A673 (cell line): Measurements from ENCODE around the gene OXSR1. TPM values are rescaled to one million over a fixed set of nuclear protein-coding genes. Genes with fewer than 3 reads are reported as not detected.

Experiments
- BruUV-seq: library from RNA; stranded (reverse); fragments of 400-500 nt; replicated peaks from 2 replicates; lab custom pipeline; 2021; lab: Mats Ljungman, UMichigan
- CTCF ChIA-PET: fragments of 300-600 bp; sonication (Branson Sonifier 250); formaldehyde crosslinking; loops from one replicate; lab custom pipeline; 2022; ENCODE audit warnings: antibody characterized with exemption; lab: Charles Lee
- POLR2A ChIA-PET: fragments of 300-600 bp; sonication (Branson Sonifier 250); formaldehyde crosslinking; loops from one replicate; lab custom pipeline; 2022; ENCODE audit warnings: antibody characterized with exemption; ENCODE audit not compliant: low non-redundant PET; lab: Charles Lee
- DNase-seq: peaks from one replicate; pipeline ENCODE4 v3.0.0-alpha.2; 2015; ENCODE audit warnings: low spot score
- H3K27ac ChIP-seq: fragments of 200-600 bp; sonication (generic); 2 replicates; pipeline ENCODE4 v1.5.1; 2016; ENCODE audit warnings: mixed run types, low read depth, mild to moderate bottlenecking, mixed read lengths, antibody characterized with exemption, low read length; ENCODE audit not compliant: poor library complexity, severe bottlenecking
- H3K27me3 ChIP-seq: fragments of 200-600 bp; sonication (generic); replicated peaks from 2 replicates; pipeline ENCODE4 v1.6.1; 2017; ENCODE audit warnings: mixed run types, low read depth, mild to moderate bottlenecking, mixed read lengths, antibody characterized with exemption, low read length; ENCODE audit not compliant: insufficient read depth, poor library complexity
- H3K36me3 ChIP-seq: fragments of 200-600 bp; sonication (generic); 2 replicates; pipeline ENCODE4 v1.6.1; 2016; ENCODE audit warnings: mixed run types, mild to moderate bottlenecking, mixed read lengths, antibody characterized with exemption, low read length; ENCODE audit not compliant: insufficient read depth, poor library complexity, severe bottlenecking
- H3K4me1 ChIP-seq: fragments of 200-600 bp; sonication (generic); 2 replicates; pipeline ENCODE4 v1.6.1; 2017; ENCODE audit warnings: mixed run types, mild to moderate bottlenecking, mixed read lengths, antibody characterized with exemption, low read length; ENCODE audit not compliant: insufficient read depth, poor library complexity, severe bottlenecking
- H3K4me3 ChIP-seq: fragments of 200-600 bp; sonication (generic); 2 replicates; pipeline ENCODE4 v1.5.1; 2016; ENCODE audit warnings: low read depth, mixed run types, mild to moderate bottlenecking, mixed read lengths, low read length; ENCODE audit not compliant: poor library complexity, severe bottlenecking
- H3K9me3 ChIP-seq: fragments of 200-600 bp; sonication (generic); 2 replicates; pipeline ENCODE4 v1.6.1; 2016; ENCODE audit warnings: mixed run types, low read depth, mild to moderate bottlenecking, mixed read lengths, antibody characterized with exemption, low read length; ENCODE audit not compliant: poor library complexity, severe bottlenecking
- EZH2 ChIP-seq: fragments of 200-600 bp; sonication (generic); IDR thresholded peaks from 2 replicates; pipeline ENCODE4 v1.6.1; 2017; ENCODE audit warnings: borderline replicate concordance, low read depth, mild to moderate bottlenecking, mixed read lengths, antibody characterized with exemption, low read length; ENCODE audit not compliant: poor library complexity, severe bottlenecking
- intact Hi-C: fragments of 100-400 bp; cut with micrococcal nuclease; formaldehyde crosslinking; loops from one replicate; pipeline ENCODE4 v1.10.0; 2022; ENCODE audit not compliant: unreplicated experiment
- total RNA-seq: library from RNA; stranded (reverse); gene quantifications from 2 replicates; pipeline ENCODE4 v1.2.3, GENCODE V29; 2021
- TF ChIP-seq, protein P1 (sequence below): fragments of 300-800, 200-600 bp; sonication (generic); conservative IDR thresholded peaks from 2 replicates; pipeline ENCODE4 v1.5.1; 2017; ENCODE audit warnings: low read depth, mild to moderate bottlenecking, antibody characterized with exemption, low read length, moderate library complexity, mixed read lengths

OXSR1 gene
- total RNA-seq, 1 experiment from 2014 or later: 30.9 TPM

- BruUV-seq: no TSS peak
- no peak for TF ChIP-seq EZH2
- TF ChIP-seq, protein P1, sequence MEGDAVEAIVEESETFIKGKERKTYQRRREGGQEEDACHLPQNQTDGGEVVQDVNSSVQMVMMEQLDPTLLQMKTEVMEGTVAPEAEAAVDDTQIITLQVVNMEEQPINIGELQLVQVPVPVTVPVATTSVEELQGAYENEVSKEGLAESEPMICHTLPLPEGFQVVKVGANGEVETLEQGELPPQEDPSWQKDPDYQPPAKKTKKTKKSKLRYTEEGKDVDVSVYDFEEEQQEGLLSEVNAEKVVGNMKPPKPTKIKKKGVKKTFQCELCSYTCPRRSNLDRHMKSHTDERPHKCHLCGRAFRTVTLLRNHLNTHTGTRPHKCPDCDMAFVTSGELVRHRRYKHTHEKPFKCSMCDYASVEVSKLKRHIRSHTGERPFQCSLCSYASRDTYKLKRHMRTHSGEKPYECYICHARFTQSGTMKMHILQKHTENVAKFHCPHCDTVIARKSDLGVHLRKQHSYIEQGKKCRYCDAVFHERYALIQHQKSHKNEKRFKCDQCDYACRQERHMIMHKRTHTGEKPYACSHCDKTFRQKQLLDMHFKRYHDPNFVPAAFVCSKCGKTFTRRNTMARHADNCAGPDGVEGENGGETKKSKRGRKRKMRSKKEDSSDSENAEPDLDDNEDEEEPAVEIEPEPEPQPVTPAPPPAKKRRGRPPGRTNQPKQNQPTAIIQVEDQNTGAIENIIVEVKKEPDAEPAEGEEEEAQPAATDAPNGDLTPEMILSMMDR: no peak
- Histone ChIP-seq H3K4me3 (no peak overlapping the region), H3K36me3 (no peaks in the 10 kb centered on the region), H3K4me1 (no peaks in the 10 kb centered on the region), H3K27me3 (no peaks in the 10 kb centered on the region), H3K9me3 (no peaks in the 10 kb centered on the region), H3K27ac (no peak overlapping the region)
- no peak for DNase-seq
- CTCF ChIA-PET: no interaction called here
- POLR2A ChIA-PET: no interaction called here
- intact Hi-C loops: no loop called here
Measured at GRCh38 chr3:38142959-38143358, 22.4 kb upstream of the OXSR1 start.

- no peak for TF ChIP-seq EZH2
- TF ChIP-seq, protein P1: no peak
- ChIA-PET CTCF (no interaction called here), POLR2A (no interaction called here)
- H3K27ac ChIP-seq: no peak overlapping the region
- H3K9me3 ChIP-seq: no peaks in the 10 kb centered on the region
- H3K4me1 ChIP-seq: no peaks in the 10 kb centered on the region
- no peaks in the 10 kb centered on the region for H3K36me3 ChIP-seq
- no peak overlapping the region for H3K4me3 ChIP-seq
- no peaks in the 10 kb centered on the region for H3K27me3 ChIP-seq
- no peak for DNase-seq
- no TSS peak for BruUV-seq
- intact Hi-C loops: no loop called here
Measured at GRCh38 chr3:38143511-38143910, 21.8 kb upstream of the OXSR1 start.

GRCh38 chr3:38146504-38146903, 18.8 kb upstream of the OXSR1 start:
- BruUV-seq: no TSS peak
- Histone ChIP-seq H3K27ac (no peak overlapping the region), H3K9me3 (no peaks in the 10 kb centered on the region), H3K27me3 (no peaks in the 10 kb centered on the region), H3K4me1 (no peaks in the 10 kb centered on the region), H3K4me3 (no peak overlapping the region), H3K36me3 (no peaks in the 10 kb centered on the region)
- CTCF ChIA-PET: no interaction called here
- no peak for TF ChIP-seq EZH2
- TF ChIP-seq, protein P1: no peak
- intact Hi-C loops: no loop called here
- POLR2A ChIA-PET: no interaction called here
- DNase-seq: no peak
